ENCODE results near the gene PPM1L.

Gene PPM1L

DNA sequence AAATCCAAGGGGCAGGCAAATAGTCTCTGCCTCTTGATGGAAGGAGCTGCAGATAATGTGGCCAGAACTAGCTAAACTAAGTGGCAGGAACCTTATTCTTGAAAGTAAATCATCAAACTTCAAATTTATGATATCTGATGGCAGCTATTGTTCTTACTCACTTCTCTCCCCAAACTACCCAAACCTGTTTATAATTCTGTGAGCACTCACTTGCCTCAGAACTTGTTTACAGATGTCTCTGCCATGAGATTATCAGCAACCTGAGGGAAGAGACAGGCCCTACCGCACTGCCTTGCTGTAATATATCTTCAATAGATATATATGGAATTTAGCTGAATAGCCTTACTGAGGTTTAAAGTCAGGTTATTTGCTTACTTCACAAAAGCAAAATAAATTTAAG lies 351.3 kb downstream of the PPM1L start:
- DNase-seq = no peak

DNA sequence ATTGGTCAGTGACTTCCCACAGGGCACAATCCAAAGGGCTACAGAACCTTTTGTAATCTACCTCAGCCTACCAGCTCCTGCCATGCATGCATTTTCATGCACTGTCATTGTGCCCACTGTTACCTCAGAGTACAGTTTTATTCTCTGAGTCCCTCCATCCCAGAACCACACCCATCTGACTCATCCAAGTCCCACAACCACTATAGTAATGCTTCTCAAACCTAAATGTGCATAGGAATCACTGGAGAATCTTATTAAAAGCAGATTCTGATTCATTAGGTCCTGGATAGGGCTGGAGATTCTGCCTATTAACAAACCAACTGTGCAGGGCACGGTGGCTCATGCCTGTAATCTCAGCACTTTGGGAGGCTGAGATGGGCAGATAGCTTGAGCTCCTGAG lies 352.8 kb downstream of the PPM1L start:
- no peak for DNase-seq

- no peak for DNase-seq
These were observed 361.6 kb downstream of the PPM1L start for GRCh38 chr3:161117646-161118045.

- no peak for DNase-seq
These were observed 370.5 kb downstream of the PPM1L start for GRCh38 chr3:161126495-161126894.
